ENCODE measurements around the gene LRP1B. TPM values are rescaled to one million over a fixed set of nuclear protein-coding genes. Genes with fewer than 3 reads are reported as not detected.

Gene LRP1B
- total RNA-seq, 2 donors from 2014 or later = 0.91 to 1.2 TPM

- Histone ChIP-seq H3K36me3 (no peaks in the 10 kb centered on the region), H3K4me1 (replicated peaks) (no peaks in the 10 kb centered on the region), H3K27ac (no peak overlapping the region), H3K4me3 (no peak overlapping the region), H3K27me3 (replicated peaks; ENCODE audit: insufficient read depth) (no peaks in the 10 kb centered on the region), H3K9me3 (no peaks in the 10 kb centered on the region)
- intact Hi-C loops (cut with DNase I) = no loop called here
- 88% methylated on average over 2 of the region's 2 CpGs for WGBS
- TF ChIP-seq POLR2AphosphoS5 (IDR thresholded peaks at IDR 0.05) = no peak
- TF ChIP-seq POLR2A (IDR thresholded peaks at IDR 0.05) = no peak
- TF ChIP-seq CTCF (IDR thresholded peaks at IDR 0.05) = no peak
- no peak for DNase-seq (ENCODE audit: low spot score)
Observed at GRCh38 chr2:140201572-140201971, 1929.2 kb downstream of the LRP1B start.

- WGBS = 84% methylated on average over 2 of the region's 2 CpGs
- no peaks in the 10 kb centered on the region for H3K36me3 ChIP-seq
- no peaks in the 10 kb centered on the region for H3K9me3 ChIP-seq
- H3K27me3 ChIP-seq (replicated peaks; ENCODE audit: insufficient read depth) = no peaks in the 10 kb centered on the region
- no peak for TF ChIP-seq CTCF (IDR thresholded peaks at IDR 0.05)
- no peak for TF ChIP-seq POLR2AphosphoS5 (IDR thresholded peaks at IDR 0.05)
- TF ChIP-seq POLR2A (IDR thresholded peaks at IDR 0.05) = no peak
- no peak for DNase-seq (ENCODE audit: low spot score)
- intact Hi-C loops (cut with DNase I) = no loop called here
- H3K4me3 ChIP-seq = no peak overlapping the region
- no peak overlapping the region for H3K27ac ChIP-seq
- H3K4me1 ChIP-seq (replicated peaks) = no peaks in the 10 kb centered on the region
Observed at GRCh38 chr2:140200764-140201163, 1930.1 kb downstream of the LRP1B start.

- Histone ChIP-seq H3K4me3 (no peak overlapping the region), H3K27ac (no peak overlapping the region), H3K27me3 (replicated peaks; ENCODE audit: insufficient read depth) (no peaks in the 10 kb centered on the region), H3K4me1 (replicated peaks) (no peaks in the 10 kb centered on the region), H3K9me3 (no peaks in the 10 kb centered on the region), H3K36me3 (no peaks in the 10 kb centered on the region)
- 85% methylated on average over 1 of the region's 1 CpG for WGBS
- DNase-seq (ENCODE audit: low spot score) = no peak
- intact Hi-C loops (cut with DNase I) = no loop called here
- TF ChIP-seq CTCF (IDR thresholded peaks at IDR 0.05) (no peak), POLR2AphosphoS5 (IDR thresholded peaks at IDR 0.05) (no peak), POLR2A (IDR thresholded peaks at IDR 0.05) (no peak)
Observed at GRCh38 chr2:140200307-140200706, 1930.5 kb downstream of the LRP1B start.

- Histone ChIP-seq H3K27ac (no peak overlapping the region), H3K27me3 (replicated peaks; ENCODE audit: insufficient read depth) (no peaks in the 10 kb centered on the region), H3K4me1 (replicated peaks) (no peaks in the 10 kb centered on the region), H3K9me3 (no peaks in the 10 kb centered on the region), H3K4me3 (no peak overlapping the region), H3K36me3 (no peaks in the 10 kb centered on the region)
- WGBS = 62% methylated on average over 1 of the region's 1 CpG
- intact Hi-C loops (cut with DNase I) = no loop called here
- no peak for DNase-seq (ENCODE audit: low spot score)
- TF ChIP-seq CTCF (IDR thresholded peaks at IDR 0.05) = no peak
- no peak for TF ChIP-seq POLR2A (IDR thresholded peaks at IDR 0.05)
- no peak for TF ChIP-seq POLR2AphosphoS5 (IDR thresholded peaks at IDR 0.05)
Observed at GRCh38 chr2:140199312-140199711, 1931.5 kb downstream of the LRP1B start.

- TF ChIP-seq CTCF (IDR thresholded peaks at IDR 0.05) (no peak), POLR2A (IDR thresholded peaks at IDR 0.05) (no peak), POLR2AphosphoS5 (IDR thresholded peaks at IDR 0.05) (no peak)
- H3K27me3 ChIP-seq (replicated peaks; ENCODE audit: insufficient read depth) = no peaks in the 10 kb centered on the region
- intact Hi-C loops (cut with DNase I) = no loop called here
- H3K36me3 ChIP-seq = no peaks in the 10 kb centered on the region
- H3K4me3 ChIP-seq = no peak overlapping the region
- no peak for DNase-seq (ENCODE audit: low spot score)
- no peaks in the 10 kb centered on the region for H3K9me3 ChIP-seq
- no peak overlapping the region for H3K27ac ChIP-seq
- peaks cover 3% of the 10 kb centered on the region for H3K4me1 ChIP-seq (replicated peaks)
- 87% methylated on average over 4 of the region's 4 CpGs for WGBS
Observed at GRCh38 chr2:140187086-140187485, 1943.7 kb downstream of the LRP1B start.
